Measurements from ENCODE around the gene SREBF2. TPM values are rescaled to one million over a fixed set of nuclear protein-coding genes. Genes with fewer than 3 reads are reported as not detected.

The SREBF2 gene
- total RNA-seq, 1 experiment from 2014 or later = 129 TPM

DNA sequence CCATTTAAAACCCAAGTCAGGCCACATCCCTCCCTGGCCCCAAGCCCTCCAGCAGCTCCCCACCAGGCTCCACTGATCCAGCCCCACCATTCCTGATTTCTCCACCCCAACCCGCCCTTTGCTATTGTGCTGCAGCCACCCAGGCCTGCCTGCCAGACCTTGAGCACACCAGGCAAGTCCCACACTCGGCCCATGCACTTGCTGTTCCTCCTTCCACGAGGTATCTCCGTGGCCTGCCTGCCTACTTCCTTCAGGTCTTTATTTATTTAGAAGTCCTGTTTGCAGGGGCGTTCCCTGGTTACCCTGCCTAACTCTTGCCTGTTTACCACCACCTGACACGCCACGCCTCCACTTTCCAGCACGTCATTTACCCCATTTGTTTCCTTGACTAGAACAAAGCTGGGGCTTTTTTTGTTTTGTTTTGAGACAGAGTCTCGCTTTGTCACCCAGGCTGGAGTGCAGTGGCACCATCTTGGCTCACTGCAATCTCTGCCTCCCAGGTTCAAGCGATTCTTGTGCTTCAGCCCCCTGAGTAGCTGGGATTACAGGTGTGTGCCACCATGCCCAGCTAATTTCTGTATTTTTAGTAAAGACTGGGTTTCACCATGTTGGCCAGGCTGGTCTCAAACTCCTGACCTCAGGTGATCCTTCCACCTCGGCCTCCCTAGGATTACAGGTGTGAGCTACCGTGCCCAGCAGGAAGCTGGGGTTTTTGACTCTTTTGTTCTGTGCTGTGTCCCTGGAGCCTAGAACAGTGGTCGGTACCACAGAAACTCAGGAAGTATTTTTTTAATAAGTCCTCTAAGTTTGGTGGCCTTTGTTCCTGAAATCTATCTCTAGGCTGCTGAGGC lies 107.3 kb downstream of the SREBF2 start:
- Histone ChIP-seq H3K9me2 (ENCODE audit: insufficient read depth) (no peaks in the 10 kb centered on the region), H3K4me2 (ENCODE audit: low read length) (no peak overlapping the region), H3K36me3 (ENCODE audit: control insufficient read depth in 1 of 2, insufficient read depth in 2 of 2, low read length in 2 of 2) (peaks cover 28 to 67% of the 10 kb centered on the region in 2 experiments), H3K27ac (ENCODE audit: low read depth, low read length) (peak overlapping the region; percentile 42; the same call in 1 of the 2 replicates), H4K20me1 (ENCODE audit: insufficient read depth) (peaks cover 9% of the 10 kb centered on the region; the same call in 1 of the 2 replicates), H3K9ac (ENCODE audit: low read length) (no peak overlapping the region), H3K4me3 (replicated peaks in 1 of 2; ENCODE audit: low read depth in 1 of 2, low read length in 2 of 2) (no peak overlapping the region), H2AFZ (ENCODE audit: low read depth, low read length, poor library complexity, severe bottlenecking) (no peak overlapping the region), H3K79me2 (ENCODE audit: insufficient read depth, low read length) (peaks cover 62% of the 10 kb centered on the region), H3K4me1 (ENCODE audit: control insufficient read depth in 1 of 2, insufficient read depth in 2 of 2, low read length in 2 of 2) (peaks cover 3 to 13% of the 10 kb centered on the region in 2 experiments; a peak in 3 of 4 replicates), H3K27me3 (ENCODE audit: insufficient read depth, low read length) (no peaks in the 10 kb centered on the region), H3K9me3 (ENCODE audit: control insufficient read depth in 1 of 2, insufficient read depth in 1 of 2, low read depth in 1 of 2, low read length in 2 of 2) (no peaks in the 10 kb centered on the region)
- DNase-seq (ENCODE audit: low read depth, low spot score) (no peak), ATAC-seq (no peak)
- RAD21 ChIA-PET (ENCODE audit: low non-redundant PET in 1 of 2, low total read pairs in 2 of 2, uncharacterized antibody in 2 of 2, unreplicated experiment in 2 of 2) = interaction anchor here in 1 of 2 experiments (1.6 kb wide), 1 partner anchor 243 kb away, joined by 9 read pairs; no protein-coding TSS in a partner anchor
- no TSS peak for BruUV-seq (replicated peaks)
- intact Hi-C loops (cut with micrococcal nuclease) = no loop called here
- POLR2A ChIA-PET = interaction anchor here (0.9 to 1.6 kb wide), 2 partner anchors 15 to 273 kb away, joined by 4 to 6 read pairs; no protein-coding TSS in a partner anchor
- TF ChIP-seq RAD21 (IDR thresholded peaks at IDR 0.05; ENCODE audit: low read depth) (no peak), ZFX (IDR thresholded peaks at IDR 0.05) (no peak), YY1 (IDR thresholded peaks at IDR 0.05; ENCODE audit: extremely low read depth, insufficient replicate concordance, low read depth, low read length) (no peak), TCF7L2 (IDR thresholded peaks at IDR 0.05; ENCODE audit: borderline replicate concordance, extremely low read depth, insufficient read depth, insufficient read length) (no peak), CBX3 (IDR thresholded peaks at IDR 0.05; ENCODE audit: low read depth) (no peak), SRF (IDR thresholded peaks at IDR 0.05; ENCODE audit: low read depth) (no peak)
- TF ChIP-seq, protein P1, sequence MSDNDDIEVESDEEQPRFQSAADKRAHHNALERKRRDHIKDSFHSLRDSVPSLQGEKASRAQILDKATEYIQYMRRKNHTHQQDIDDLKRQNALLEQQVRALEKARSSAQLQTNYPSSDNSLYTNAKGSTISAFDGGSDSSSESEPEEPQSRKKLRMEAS (IDR thresholded peaks at IDR 0.05) = no peak
- TF ChIP-seq, protein P2, sequence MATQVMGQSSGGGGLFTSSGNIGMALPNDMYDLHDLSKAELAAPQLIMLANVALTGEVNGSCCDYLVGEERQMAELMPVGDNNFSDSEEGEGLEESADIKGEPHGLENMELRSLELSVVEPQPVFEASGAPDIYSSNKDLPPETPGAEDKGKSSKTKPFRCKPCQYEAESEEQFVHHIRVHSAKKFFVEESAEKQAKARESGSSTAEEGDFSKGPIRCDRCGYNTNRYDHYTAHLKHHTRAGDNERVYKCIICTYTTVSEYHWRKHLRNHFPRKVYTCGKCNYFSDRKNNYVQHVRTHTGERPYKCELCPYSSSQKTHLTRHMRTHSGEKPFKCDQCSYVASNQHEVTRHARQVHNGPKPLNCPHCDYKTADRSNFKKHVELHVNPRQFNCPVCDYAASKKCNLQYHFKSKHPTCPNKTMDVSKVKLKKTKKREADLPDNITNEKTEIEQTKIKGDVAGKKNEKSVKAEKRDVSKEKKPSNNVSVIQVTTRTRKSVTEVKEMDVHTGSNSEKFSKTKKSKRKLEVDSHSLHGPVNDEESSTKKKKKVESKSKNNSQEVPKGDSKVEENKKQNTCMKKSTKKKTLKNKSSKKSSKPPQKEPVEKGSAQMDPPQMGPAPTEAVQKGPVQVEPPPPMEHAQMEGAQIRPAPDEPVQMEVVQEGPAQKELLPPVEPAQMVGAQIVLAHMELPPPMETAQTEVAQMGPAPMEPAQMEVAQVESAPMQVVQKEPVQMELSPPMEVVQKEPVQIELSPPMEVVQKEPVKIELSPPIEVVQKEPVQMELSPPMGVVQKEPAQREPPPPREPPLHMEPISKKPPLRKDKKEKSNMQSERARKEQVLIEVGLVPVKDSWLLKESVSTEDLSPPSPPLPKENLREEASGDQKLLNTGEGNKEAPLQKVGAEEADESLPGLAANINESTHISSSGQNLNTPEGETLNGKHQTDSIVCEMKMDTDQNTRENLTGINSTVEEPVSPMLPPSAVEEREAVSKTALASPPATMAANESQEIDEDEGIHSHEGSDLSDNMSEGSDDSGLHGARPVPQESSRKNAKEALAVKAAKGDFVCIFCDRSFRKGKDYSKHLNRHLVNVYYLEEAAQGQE (IDR thresholded peaks at IDR 0.05; ENCODE audit: low read depth) = no peak
- CTCF ChIA-PET = interaction anchor here (1.0 to 3.6 kb wide), 4 partner anchors 107 to 273 kb away, joined by 6 to 62 read pairs (median 10); partner anchors contain the start of gene SREBF2
